22Rv1 (cell line): ENCODE data around the gene LRRTM1.

Experiments
- H3K27ac ChIP-seq: fragments of 450-650 bp; 2 replicates; pipeline ENCODE4 v1.5.1; 2017
- ZFX ChIP-seq: fragments of 450-650 bp; IDR thresholded peaks from 2 replicates; pipeline ENCODE4 v1.6.1; 2017; ENCODE audit warnings: antibody characterized with exemption, borderline replicate concordance
- TF ChIP-seq, protein P1 (sequence below): fragments of 450-650 bp; IDR thresholded peaks from 2 replicates; pipeline ENCODE4 v1.5.1; 2017; ENCODE audit warnings: mild to moderate bottlenecking

LRRTM1 gene

DNA sequence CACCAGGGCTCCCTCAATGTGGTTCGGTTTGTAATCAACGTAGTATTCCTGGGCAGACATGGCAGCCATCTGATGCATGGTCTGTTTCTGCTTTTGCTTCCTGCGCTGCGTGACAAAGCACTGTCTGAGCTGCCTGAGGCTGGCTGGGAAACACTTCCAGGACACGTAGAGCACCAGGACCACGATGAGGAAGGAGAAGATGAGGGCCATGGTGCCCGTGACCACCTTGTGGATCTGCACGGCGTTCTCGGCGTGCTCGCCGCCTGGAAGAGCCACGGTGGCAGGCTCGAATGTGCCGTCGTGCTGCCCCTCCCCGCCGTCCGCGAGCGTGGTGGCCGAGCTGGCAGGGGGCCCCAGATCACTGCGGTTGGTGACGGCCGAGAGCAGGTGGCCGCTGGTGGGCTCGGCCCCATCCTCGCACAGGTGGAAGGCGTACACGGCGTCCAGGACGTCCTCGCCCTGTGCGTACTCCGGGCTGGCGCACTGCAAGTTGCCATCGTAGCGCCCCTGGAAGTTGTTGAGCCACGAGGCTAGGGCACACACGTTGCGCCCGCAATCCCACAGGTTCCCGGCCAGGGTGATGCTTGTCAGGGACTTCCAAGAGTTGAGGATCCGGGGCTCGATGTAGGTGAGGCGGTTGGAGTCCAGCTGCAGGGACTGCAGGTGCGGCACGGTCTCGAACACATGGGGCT lies 2.1 kb downstream of the LRRTM1 start:
- no peak overlapping the region for H3K27ac ChIP-seq
- TF ChIP-seq, protein P1, sequence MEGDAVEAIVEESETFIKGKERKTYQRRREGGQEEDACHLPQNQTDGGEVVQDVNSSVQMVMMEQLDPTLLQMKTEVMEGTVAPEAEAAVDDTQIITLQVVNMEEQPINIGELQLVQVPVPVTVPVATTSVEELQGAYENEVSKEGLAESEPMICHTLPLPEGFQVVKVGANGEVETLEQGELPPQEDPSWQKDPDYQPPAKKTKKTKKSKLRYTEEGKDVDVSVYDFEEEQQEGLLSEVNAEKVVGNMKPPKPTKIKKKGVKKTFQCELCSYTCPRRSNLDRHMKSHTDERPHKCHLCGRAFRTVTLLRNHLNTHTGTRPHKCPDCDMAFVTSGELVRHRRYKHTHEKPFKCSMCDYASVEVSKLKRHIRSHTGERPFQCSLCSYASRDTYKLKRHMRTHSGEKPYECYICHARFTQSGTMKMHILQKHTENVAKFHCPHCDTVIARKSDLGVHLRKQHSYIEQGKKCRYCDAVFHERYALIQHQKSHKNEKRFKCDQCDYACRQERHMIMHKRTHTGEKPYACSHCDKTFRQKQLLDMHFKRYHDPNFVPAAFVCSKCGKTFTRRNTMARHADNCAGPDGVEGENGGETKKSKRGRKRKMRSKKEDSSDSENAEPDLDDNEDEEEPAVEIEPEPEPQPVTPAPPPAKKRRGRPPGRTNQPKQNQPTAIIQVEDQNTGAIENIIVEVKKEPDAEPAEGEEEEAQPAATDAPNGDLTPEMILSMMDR: no peak
- TF ChIP-seq ZFX: no peak

DNA sequence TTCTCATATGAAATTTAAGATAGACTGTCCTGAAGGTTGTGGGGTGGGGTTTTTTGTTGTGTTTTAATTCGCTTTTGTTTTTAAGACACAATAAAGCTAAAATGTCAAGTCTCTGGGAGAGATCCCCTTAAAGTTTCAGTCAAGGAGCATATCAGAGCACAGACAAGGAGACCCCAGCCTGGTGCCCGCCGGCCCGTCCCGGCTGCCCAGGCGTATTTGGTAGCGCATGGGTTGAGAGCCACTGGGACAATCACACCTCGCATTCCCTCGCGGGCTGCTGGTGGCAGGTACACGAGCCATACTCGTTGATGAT lies 2.6 kb downstream of the LRRTM1 start:
- no peak overlapping the region for H3K27ac ChIP-seq
- TF ChIP-seq, protein P1: no peak
- no peak for TF ChIP-seq ZFX

- TF ChIP-seq, protein P1: no peak
- no peak for TF ChIP-seq ZFX
- H3K27ac ChIP-seq: no peak overlapping the region
Observed at GRCh38 chr2:80300954-80301353, 3.6 kb downstream of the LRRTM1 start.

DNA sequence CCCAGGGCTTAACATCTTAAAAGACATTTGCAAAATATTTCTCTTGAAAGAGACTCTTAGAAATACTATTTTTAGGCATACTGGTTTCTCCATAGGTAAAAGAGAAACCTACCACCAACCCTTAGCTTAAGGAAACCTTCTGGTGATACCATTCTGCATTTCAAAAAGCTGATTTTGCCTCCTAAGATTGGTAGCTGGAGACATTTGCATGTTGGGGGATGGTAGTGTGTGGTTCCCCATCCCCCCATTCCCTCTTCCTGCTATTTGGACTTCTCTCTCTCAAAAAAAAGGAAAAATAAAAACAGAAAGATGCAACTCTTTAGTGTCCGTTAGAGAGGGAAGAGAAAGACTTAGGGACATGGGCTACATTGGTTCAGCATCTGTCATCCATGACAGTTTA lies 4.2 kb downstream of the LRRTM1 start:
- H3K27ac ChIP-seq: no peak overlapping the region
- TF ChIP-seq, protein P1: no peak
- TF ChIP-seq ZFX: no peak

- no peak overlapping the region for H3K27ac ChIP-seq
- TF ChIP-seq, protein P1: no peak
- no peak for TF ChIP-seq ZFX
Observed at GRCh38 chr2:80299661-80300060, 4.9 kb downstream of the LRRTM1 start.

- TF ChIP-seq, protein P1: no peak
- TF ChIP-seq ZFX: no peak
- H3K27ac ChIP-seq: no peak overlapping the region
Observed at GRCh38 chr2:80298954-80299353, 5.6 kb downstream of the LRRTM1 start.

DNA sequence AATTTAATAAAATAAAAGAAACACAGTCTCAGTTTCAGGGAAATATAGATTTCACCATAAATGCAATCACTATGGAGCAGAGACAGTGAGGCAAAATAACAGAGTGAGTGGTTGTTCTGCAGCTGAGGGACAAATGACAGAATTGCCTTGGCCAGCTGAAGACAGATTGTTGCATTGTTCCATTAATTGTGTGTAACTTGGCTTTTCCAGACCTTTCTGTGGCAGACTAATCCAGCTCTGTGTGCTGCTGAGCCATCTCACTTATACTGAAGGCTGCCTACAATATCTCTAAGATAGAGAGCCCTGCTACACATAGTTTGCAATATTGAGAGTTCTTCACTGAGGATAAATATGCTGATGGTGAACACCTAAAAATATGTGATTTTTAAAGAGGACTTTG lies 11.5 kb downstream of the LRRTM1 start:
- H3K27ac ChIP-seq: no peak overlapping the region
- no peak for TF ChIP-seq ZFX
- TF ChIP-seq, protein P1: no peak
